GM23338 (cell line): ENCODE results near the gene ZBTB46. TPM values are rescaled to one million over a fixed set of nuclear protein-coding genes. Genes with fewer than 3 reads are reported as not detected.
"Not testable (repeated sequence)": the region's sequence is repeated elsewhere in the genome, so short reads cannot be mapped to it uniquely, and the experiment has no call there.

Source experiments
- ATAC-seq: fragments of 200-7000 bp; cut with Tn5 transposase; 3 replicates; pipeline ENCODE4 v1.9.1; 2020
- DNase-seq: peaks from one replicate; pipeline ENCODE4 v3.0.0-alpha.2; 2015; ENCODE audit warnings: low spot score
- H2AFZ ChIP-seq: fragments of 200-600 bp; sonication (generic); 2 replicates; pipeline ENCODE4 v1.8.0; 2016; ENCODE audit warnings: antibody characterized with exemption, mild to moderate bottlenecking, moderate library complexity
- H3F3A ChIP-seq: fragments of 200-600 bp; sonication (generic); replicated peaks from 2 replicates; pipeline ENCODE4 v1.8.0; 2017; ENCODE audit warnings: antibody characterized with exemption, mixed run types, low read depth
- H3K27ac ChIP-seq: fragments of 200-600 bp; sonication (generic); 2 replicates; pipeline ENCODE4 v1.6.1; 2016; ENCODE audit warnings: low read depth
- H3K27me3 ChIP-seq: fragments of 200-600 bp; sonication (generic); 2 replicates; pipeline ENCODE4 v1.8.0; 2016; ENCODE audit warnings: mild to moderate bottlenecking, mixed run types, moderate library complexity; ENCODE audit not compliant: insufficient read depth
- H3K36me3 ChIP-seq: fragments of 200-600 bp; sonication (generic); 2 replicates; pipeline ENCODE4 v1.8.0; 2016; ENCODE audit warnings: mild to moderate bottlenecking; ENCODE audit not compliant: insufficient read depth
- H3K4me1 ChIP-seq: fragments of 200-600 bp; sonication (generic); 2 replicates; pipeline ENCODE4 v1.8.0; 2016; ENCODE audit warnings: mild to moderate bottlenecking, moderate library complexity; ENCODE audit not compliant: insufficient read depth
- H3K4me2 ChIP-seq: fragments of 200-600 bp; sonication (generic); 2 replicates; pipeline ENCODE4 v1.7.1; 2017; ENCODE audit warnings: mixed run types
- H3K4me3 ChIP-seq: fragments of 200-600 bp; sonication (generic); 2 replicates; pipeline ENCODE4 v1.6.1; 2016; ENCODE audit warnings: mixed run types
- H3K79me2 ChIP-seq: fragments of 200-600 bp; sonication (generic); replicated peaks from 2 replicates; pipeline ENCODE4 v1.8.0; 2017; ENCODE audit warnings: mild to moderate bottlenecking; ENCODE audit not compliant: insufficient read depth
- H3K9me2 ChIP-seq: fragments of 200-600 bp; sonication (generic); 2 replicates; pipeline ENCODE4 v1.8.0; 2017; ENCODE audit not compliant: insufficient read depth
- H4K20me1 ChIP-seq: fragments of 200-600 bp; sonication (generic); replicated peaks from 2 replicates; pipeline ENCODE4 v1.8.0; 2017; ENCODE audit warnings: mild to moderate bottlenecking; ENCODE audit not compliant: insufficient read depth
- H3K27ac Mint-ChIP-seq: 2 replicates; pipeline ENCODE4 v1.8.0; 2020; ENCODE audit warnings: inconsistent platforms, mild to moderate bottlenecking, moderate library complexity, mixed read lengths
- H3K27me3 Mint-ChIP-seq: 3 replicates; pipeline ENCODE4 v1.8.0; 2022; ENCODE audit warnings: low read depth, mild to moderate bottlenecking, moderate library complexity, mixed read lengths, inconsistent platforms; ENCODE audit not compliant: insufficient read depth, poor library complexity
- H3K36me3 Mint-ChIP-seq: 3 replicates; pipeline ENCODE4 v1.8.0; 2021; ENCODE audit warnings: low read depth, mild to moderate bottlenecking, inconsistent platforms, moderate library complexity, mixed read lengths
- H3K4me1 Mint-ChIP-seq: 3 replicates; pipeline ENCODE4 v1.8.0; 2020; ENCODE audit warnings: mild to moderate bottlenecking, inconsistent platforms, mixed read lengths
- H3K4me3 Mint-ChIP-seq: 3 replicates; pipeline ENCODE4 v1.8.0; 2021; ENCODE audit warnings: moderate library complexity, mild to moderate bottlenecking, inconsistent platforms, mixed read lengths
- H3K9me3 Mint-ChIP-seq: 3 replicates; pipeline ENCODE4 v1.8.0; 2020; ENCODE audit warnings: moderate library complexity, mild to moderate bottlenecking, inconsistent platforms, mixed read lengths
- CREB1 ChIP-seq: fragments of 250-450 bp; sonication (Bioruptor Pico); IDR thresholded peaks from 2 replicates; pipeline ENCODE4 v1.5.0; 2020; ENCODE audit warnings: low read depth, mild to moderate bottlenecking, moderate library complexity
- EZH2 ChIP-seq: fragments of 200-600 bp; sonication (generic); IDR thresholded peaks from one replicate; pipeline ENCODE4 v1.8.0; 2017; ENCODE audit warnings: antibody characterized with exemption, mild to moderate bottlenecking, low read depth; ENCODE audit not compliant: unreplicated experiment
- JUNB ChIP-seq: IDR thresholded peaks from one replicate; pipeline ENCODE4 v1.6.1; 2016; ENCODE audit warnings: antibody characterized with exemption; ENCODE audit not compliant: unreplicated experiment
- STAT1 ChIP-seq: IDR thresholded peaks from one replicate; pipeline ENCODE4 v1.6.1; 2016; ENCODE audit warnings: antibody characterized with exemption; ENCODE audit not compliant: unreplicated experiment
- ZNF114 ChIP-seq: fragments of 250-450 bp; sonication (Bioruptor Pico); IDR thresholded peaks from 2 replicates; pipeline ENCODE4 v1.5.0; 2020; ENCODE audit warnings: mild to moderate bottlenecking, moderate library complexity
- ZNF331 ChIP-seq: fragments of 250-450 bp; sonication (Bioruptor Pico); IDR thresholded peaks from 2 replicates; pipeline ENCODE4 v1.5.0; 2020; ENCODE audit warnings: low read depth, mild to moderate bottlenecking, moderate library complexity
- polyA plus RNA-seq: library from polyadenylated mRNA; unstranded; fragments of >200 nt; fragmentation: Nextera tagmentation; extraction: Ambion mirVana; gene quantifications from 2 replicates; pipeline ENCODE4 v1.2.1, GENCODE V29; 2016
- total RNA-seq: library from RNA; depleted of rRNA; stranded (reverse); fragments of >200 nt; shearing (Covaris generic); gene quantifications from 2 replicates; pipeline ENCODE4 v1.2.3, GENCODE V29; 2014
- TF ChIP-seq, protein P1 (sequence below): fragments of 250-450 bp; sonication (Bioruptor Pico); IDR thresholded peaks from 2 replicates; pipeline ENCODE4 v1.5.0; 2020; ENCODE audit warnings: mild to moderate bottlenecking, moderate library complexity

ZBTB46 gene
- total and polyA plus RNA-seq, 2 experiments from 2014 or later: 3.2 to 26.9 TPM

- TF ChIP-seq, protein P1, sequence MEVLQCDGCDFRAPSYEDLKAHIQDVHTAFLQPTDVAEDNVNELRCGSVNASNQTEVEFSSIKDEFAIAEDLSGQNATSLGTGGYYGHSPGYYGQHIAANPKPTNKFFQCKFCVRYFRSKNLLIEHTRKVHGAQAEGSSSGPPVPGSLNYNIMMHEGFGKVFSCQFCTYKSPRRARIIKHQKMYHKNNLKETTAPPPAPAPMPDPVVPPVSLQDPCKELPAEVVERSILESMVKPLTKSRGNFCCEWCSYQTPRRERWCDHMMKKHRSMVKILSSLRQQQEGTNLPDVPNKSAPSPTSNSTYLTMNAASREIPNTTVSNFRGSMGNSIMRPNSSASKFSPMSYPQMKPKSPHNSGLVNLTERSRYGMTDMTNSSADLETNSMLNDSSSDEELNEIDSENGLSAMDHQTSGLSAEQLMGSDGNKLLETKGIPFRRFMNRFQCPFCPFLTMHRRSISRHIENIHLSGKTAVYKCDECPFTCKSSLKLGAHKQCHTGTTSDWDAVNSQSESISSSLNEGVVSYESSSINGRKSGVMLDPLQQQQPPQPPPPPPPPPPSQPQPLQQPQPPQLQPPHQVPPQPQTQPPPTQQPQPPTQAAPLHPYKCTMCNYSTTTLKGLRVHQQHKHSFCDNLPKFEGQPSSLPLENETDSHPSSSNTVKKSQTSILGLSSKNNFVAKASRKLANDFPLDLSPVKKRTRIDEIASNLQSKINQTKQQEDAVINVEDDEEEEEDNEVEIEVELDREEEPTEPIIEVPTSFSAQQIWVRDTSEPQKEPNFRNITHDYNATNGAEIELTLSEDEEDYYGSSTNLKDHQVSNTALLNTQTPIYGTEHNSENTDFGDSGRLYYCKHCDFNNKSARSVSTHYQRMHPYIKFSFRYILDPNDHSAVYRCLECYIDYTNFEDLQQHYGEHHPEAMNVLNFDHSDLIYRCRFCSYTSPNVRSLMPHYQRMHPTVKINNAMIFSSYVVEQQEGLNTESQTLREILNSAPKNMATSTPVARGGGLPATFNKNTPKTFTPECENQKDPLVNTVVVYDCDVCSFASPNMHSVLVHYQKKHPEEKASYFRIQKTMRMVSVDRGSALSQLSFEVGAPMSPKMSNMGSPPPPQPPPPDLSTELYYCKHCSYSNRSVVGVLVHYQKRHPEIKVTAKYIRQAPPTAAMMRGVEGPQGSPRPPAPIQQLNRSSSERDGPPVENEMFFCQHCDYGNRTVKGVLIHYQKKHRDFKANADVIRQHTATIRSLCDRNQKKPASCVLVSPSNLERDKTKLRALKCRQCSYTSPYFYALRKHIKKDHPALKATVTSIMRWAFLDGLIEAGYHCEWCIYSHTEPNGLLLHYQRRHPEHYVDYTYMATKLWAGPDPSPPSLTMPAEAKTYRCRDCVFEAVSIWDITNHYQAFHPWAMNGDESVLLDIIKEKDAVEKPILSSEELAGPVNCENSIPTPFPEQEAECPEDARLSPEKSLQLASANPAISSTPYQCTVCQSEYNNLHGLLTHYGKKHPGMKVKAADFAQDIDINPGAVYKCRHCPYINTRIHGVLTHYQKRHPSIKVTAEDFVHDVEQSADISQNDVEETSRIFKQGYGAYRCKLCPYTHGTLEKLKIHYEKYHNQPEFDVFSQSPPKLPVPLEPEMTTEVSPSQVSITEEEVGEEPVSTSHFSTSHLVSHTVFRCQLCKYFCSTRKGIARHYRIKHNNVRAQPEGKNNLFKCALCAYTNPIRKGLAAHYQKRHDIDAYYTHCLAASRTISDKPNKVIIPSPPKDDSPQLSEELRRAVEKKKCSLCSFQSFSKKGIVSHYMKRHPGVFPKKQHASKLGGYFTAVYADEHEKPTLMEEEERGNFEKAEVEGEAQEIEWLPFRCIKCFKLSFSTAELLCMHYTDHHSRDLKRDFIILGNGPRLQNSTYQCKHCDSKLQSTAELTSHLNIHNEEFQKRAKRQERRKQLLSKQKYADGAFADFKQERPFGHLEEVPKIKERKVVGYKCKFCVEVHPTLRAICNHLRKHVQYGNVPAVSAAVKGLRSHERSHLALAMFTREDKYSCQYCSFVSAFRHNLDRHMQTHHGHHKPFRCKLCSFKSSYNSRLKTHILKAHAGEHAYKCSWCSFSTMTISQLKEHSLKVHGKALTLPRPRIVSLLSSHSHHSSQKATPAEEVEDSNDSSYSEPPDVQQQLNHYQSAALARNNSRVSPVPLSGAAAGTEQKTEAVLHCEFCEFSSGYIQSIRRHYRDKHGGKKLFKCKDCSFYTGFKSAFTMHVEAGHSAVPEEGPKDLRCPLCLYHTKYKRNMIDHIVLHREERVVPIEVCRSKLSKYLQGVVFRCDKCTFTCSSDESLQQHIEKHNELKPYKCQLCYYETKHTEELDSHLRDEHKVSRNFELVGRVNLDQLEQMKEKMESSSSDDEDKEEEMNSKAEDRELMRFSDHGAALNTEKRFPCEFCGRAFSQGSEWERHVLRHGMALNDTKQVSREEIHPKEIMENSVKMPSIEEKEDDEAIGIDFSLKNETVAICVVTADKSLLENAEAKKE: no peak
- TF ChIP-seq STAT1 (no peak), EZH2 (no peak), JUNB (no peak), CREB1 (no peak), ZNF331 (CRISPR knock-in tag) (no peak)
Observed at GRCh38 chr20:63873477-63873971, 42.5 kb upstream of the ZBTB46 start (continued).

- DNase-seq: no peak
- H3K27me3 Mint-ChIP-seq: peaks cover 14% of the 10 kb centered on the region
- Histone ChIP-seq H3K4me3 (no peak overlapping the region), H3K79me2 (peaks cover 51% of the 10 kb centered on the region), H3K9me2 (no peaks in the 10 kb centered on the region), H3K36me3 (peaks cover 20% of the 10 kb centered on the region), H3K27me3 (no peaks in the 10 kb centered on the region), H4K20me1 (peaks cover 14% of the 10 kb centered on the region; the same call in 1 of the 2 replicates), H3K4me1 (peaks cover 12% of the 10 kb centered on the region), H2AFZ (no peak overlapping the region), H3K27ac (no peak overlapping the region), H3F3A (peaks cover 33% of the 10 kb centered on the region), H3K4me2 (no peak overlapping the region)
- peaks cover 48% of the 10 kb centered on the region for H3K36me3 Mint-ChIP-seq
- no peak overlapping the region; the same call in 2 of the 3 replicates for H3K4me3 Mint-ChIP-seq
- peaks cover 11% of the 10 kb centered on the region; the same call in 2 of the 3 replicates for H3K4me1 Mint-ChIP-seq
- no peaks in the 10 kb centered on the region for H3K9me3 Mint-ChIP-seq
- no peak overlapping the region for H3K27ac Mint-ChIP-seq
- TF ChIP-seq ZNF331 (CRISPR knock-in tag): no peak
- TF ChIP-seq ZNF114: no peak
- no peak for ATAC-seq
Observed at GRCh38 chr20:63868264-63868663, 37.2 kb upstream of the ZBTB46 start.

GRCh38 chr20:63867042-63867441 is 36.0 kb upstream of the ZBTB46 start:
- DNase-seq, H2AFZ ChIP-seq, H3K4me2 ChIP-seq, H3K9me2 ChIP-seq, H3K4me3 ChIP-seq, H3K9me3 Mint-ChIP-seq, H3K27me3 ChIP-seq, H3K27ac Mint-ChIP-seq, ATAC-seq: not testable (repeated sequence)
- Histone ChIP-seq H3K4me1 (peaks cover 12% of the 10 kb centered on the region), H3K36me3 (peaks cover 18% of the 10 kb centered on the region), H3K79me2 (peaks cover 50% of the 10 kb centered on the region), H3F3A (peaks cover 30% of the 10 kb centered on the region), H3K27ac (0 out of 2 replicates have a peak overlapping the region, but pooled peaks have one; percentile 32), H4K20me1 (peaks cover 14% of the 10 kb centered on the region; the same call in 1 of the 2 replicates)
- Mint-ChIP-seq H3K27me3 (peaks cover 17% of the 10 kb centered on the region), H3K4me1 (peaks cover 15% of the 10 kb centered on the region; the same call in 2 of the 3 replicates), H3K36me3 (peaks cover 36% of the 10 kb centered on the region), H3K4me3 (peak overlapping the region; percentile 94)
